Measurements from ENCODE around the gene ITPRID1. TPM values are rescaled to one million over a fixed set of nuclear protein-coding genes. Genes with fewer than 3 reads are reported as not detected.

ITPRID1 gene
- total RNA-seq, 2 donors from 2014 or later, result 5.6 to 21.8 TPM

- peaks cover 2% of the 10 kb centered on the region for H3K36me3 Mint-ChIP-seq (ENCODE audit: low read depth)
- H3K27ac ChIP-seq (ENCODE audit: low read depth, low read length), result no peak overlapping the region
- peaks cover 8% of the 10 kb centered on the region for H3K4me1 ChIP-seq (ENCODE audit: control insufficient read depth, insufficient read depth, low read length)
- no peak overlapping the region for H3K4me3 Mint-ChIP-seq
- H3K4me1 Mint-ChIP-seq, result peaks cover 21% of the 10 kb centered on the region
- H3K9me3 Mint-ChIP-seq, result no peaks in the 10 kb centered on the region
- H3K9me3 ChIP-seq (ENCODE audit: control insufficient read depth, low read length), result peaks cover 5% of the 10 kb centered on the region
- 64 to 72% methylated on average over 4 to 5 of the region's 5 CpGs for WGBS, 2 experiments (ENCODE audit: insufficient coverage in 1 of 2, insufficient read length in 1 of 2)
- H3K4me3 ChIP-seq (ENCODE audit: low read length), result no peak overlapping the region
- peaks cover 51% of the 10 kb centered on the region for H3K27me3 Mint-ChIP-seq (ENCODE audit: insufficient read depth)
- no peak for DNase-seq
- no peak overlapping the region for H3K9ac ChIP-seq (ENCODE audit: extremely low read depth, low read length, poor library complexity, severe bottlenecking)
- H3K27ac Mint-ChIP-seq, result no peak overlapping the region
- peaks cover 65% of the 10 kb centered on the region for H3K27me3 ChIP-seq (ENCODE audit: control insufficient read depth, insufficient read depth, low read length, poor library complexity, severe bottlenecking)
- peak; percentile 34 for TF ChIP-seq CTCF (conservative IDR thresholded peaks at IDR 0.05)
- H3K36me3 ChIP-seq (ENCODE audit: control insufficient read depth, insufficient read depth, low read length), result no peaks in the 10 kb centered on the region
Observed at GRCh38 chr7:31563522-31563921, 49.6 kb downstream of the ITPRID1 start.

- no peak overlapping the region for H3K4me3 Mint-ChIP-seq
- no peak overlapping the region for H3K27ac Mint-ChIP-seq
- DNase-seq, result no peak
- H3K27me3 Mint-ChIP-seq (ENCODE audit: insufficient read depth), result peaks cover 55% of the 10 kb centered on the region
- no peaks in the 10 kb centered on the region for H3K9me3 Mint-ChIP-seq
- Histone ChIP-seq H3K9me3 (ENCODE audit: control insufficient read depth, low read length) (peaks cover 1% of the 10 kb centered on the region), H3K4me1 (ENCODE audit: control insufficient read depth, insufficient read depth, low read length) (peaks cover 8% of the 10 kb centered on the region), H3K27ac (ENCODE audit: low read depth, low read length) (no peak overlapping the region), H3K36me3 (ENCODE audit: control insufficient read depth, insufficient read depth, low read length) (no peaks in the 10 kb centered on the region), H3K27me3 (ENCODE audit: control insufficient read depth, insufficient read depth, low read length, poor library complexity, severe bottlenecking) (peaks cover 68% of the 10 kb centered on the region), H3K9ac (ENCODE audit: extremely low read depth, low read length, poor library complexity, severe bottlenecking) (no peak overlapping the region), H3K4me3 (ENCODE audit: low read length) (no peak overlapping the region)
- TF ChIP-seq CTCF (conservative IDR thresholded peaks at IDR 0.05), result no peak
- H3K4me1 Mint-ChIP-seq, result peaks cover 21% of the 10 kb centered on the region
- WGBS, 2 experiments (ENCODE audit: insufficient coverage in 1 of 2, insufficient read length in 1 of 2), result 87 to 100% methylated on average over 2 to 3 of the region's 3 CpGs
- peaks cover 2% of the 10 kb centered on the region for H3K36me3 Mint-ChIP-seq (ENCODE audit: low read depth)
Observed at GRCh38 chr7:31563951-31564350, 50.1 kb downstream of the ITPRID1 start.

- Mint-ChIP-seq H3K36me3 (ENCODE audit: low read depth) (no peaks in the 10 kb centered on the region), H3K9me3 (no peaks in the 10 kb centered on the region), H3K27ac (no peak overlapping the region), H3K4me1 (peaks cover 21% of the 10 kb centered on the region), H3K27me3 (ENCODE audit: insufficient read depth) (peaks cover 58% of the 10 kb centered on the region), H3K4me3 (no peak overlapping the region)
- 80 to 92% methylated on average over 4 to 5 of the region's 5 CpGs for WGBS, 2 experiments (ENCODE audit: insufficient coverage in 1 of 2, insufficient read length in 1 of 2)
- H3K9me3 ChIP-seq (ENCODE audit: control insufficient read depth, low read length), result no peaks in the 10 kb centered on the region
- H3K9ac ChIP-seq (ENCODE audit: extremely low read depth, low read length, poor library complexity, severe bottlenecking), result no peak overlapping the region
- TF ChIP-seq CTCF (conservative IDR thresholded peaks at IDR 0.05), result no peak
- DNase-seq, result no peak
- H3K4me1 ChIP-seq (ENCODE audit: control insufficient read depth, insufficient read depth, low read length), result peaks cover 8% of the 10 kb centered on the region
- no peak overlapping the region for H3K27ac ChIP-seq (ENCODE audit: low read depth, low read length)
- no peak overlapping the region for H3K4me3 ChIP-seq (ENCODE audit: low read length)
- H3K36me3 ChIP-seq (ENCODE audit: control insufficient read depth, insufficient read depth, low read length), result no peaks in the 10 kb centered on the region
- H3K27me3 ChIP-seq (ENCODE audit: control insufficient read depth, insufficient read depth, low read length, poor library complexity, severe bottlenecking), result peaks cover 69% of the 10 kb centered on the region
Observed at GRCh38 chr7:31564661-31565060, 50.8 kb downstream of the ITPRID1 start.

Measured in endodermal cell (in vitro differentiated cells).